Esophagus muscularis mucosa (tissue), 4 donors: Measurements from ENCODE around the gene ZNF428. TPM values are rescaled to one million over a fixed set of nuclear protein-coding genes. Genes with fewer than 3 reads are reported as not detected.

Source experiments
- DNase-seq: peaks from one replicate; pipeline ENCODE4 v3.0.0-alpha.2; 2017; ENCODE audit errors: extremely low spot score
- H3K27ac ChIP-seq, 4 donors: fragments of 200-600 bp; sonication (generic); replicated peaks in 1 of 4; 1 replicate in 3 of 4; 2 replicates in 1 of 4; pipeline ENCODE4 v1.5.1; 2016 to 2019; ENCODE audit warnings: mild to moderate bottlenecking in 1 of 4
- H3K27me3 ChIP-seq, 4 donors: fragments of 200-600 bp; sonication (generic); one replicate each; pipeline versions ENCODE4 v1.5.1 to v1.6.0; 2016 to 2019
- H3K36me3 ChIP-seq, 4 donors: fragments of 200-600 bp; sonication (generic); one replicate each; pipeline ENCODE4 v1.5.1; 2016 to 2019
- H3K4me1 ChIP-seq, 4 donors: fragments of 200-600 bp; sonication (generic); one replicate each; pipeline ENCODE4 v1.5.1; 2016 to 2019
- H3K4me3 ChIP-seq, 4 donors: fragments of 200-600 bp; sonication (generic); 1 replicate in 2 of 4; 2 replicates in 2 of 4; pipeline ENCODE4 v1.5.1; 2016 to 2019; ENCODE audit warnings: mild to moderate bottlenecking in 4 of 4, moderate library complexity in 1 of 4
- H3K9me3 ChIP-seq, 4 donors: fragments of 200-600 bp; sonication (generic); 1 replicate in 3 of 4; 2 replicates in 1 of 4; pipeline ENCODE4 v1.5.1; 2016 to 2019
- CTCF ChIP-seq, 3 experiments: fragments of 200-600 bp in 2 of 3; fragments of 450-650 bp in 1 of 3; sonication (generic) in 2 of 3; IDR thresholded peaks; one replicate each; pipeline ENCODE4 v1.5.1; 2017 to 2019; ENCODE audit warnings: antibody characterized with exemption in 3 of 3, mild to moderate bottlenecking in 2 of 3, moderate library complexity in 1 of 3
- EP300 ChIP-seq: sonication (generic); formaldehyde crosslinking; IDR thresholded peaks from one replicate; pipeline ENCODE4 v1.6.1; 2017; ENCODE audit warnings: antibody characterized with exemption
- POLR2A ChIP-seq: fragments of 450-650 bp; IDR thresholded peaks from one replicate; pipeline ENCODE4 v1.6.1; 2017; ENCODE audit warnings: antibody characterized with exemption, moderate library complexity, mild to moderate bottlenecking, low read depth
- POLR2AphosphoS5 ChIP-seq, 2 donors: sonication (generic); formaldehyde crosslinking; IDR thresholded peaks; one replicate each; pipeline ENCODE4 v1.6.1; 2017; ENCODE audit warnings: antibody characterized with exemption in 2 of 2
- WGBS: methylation state at CpG from one replicate; pipeline ENCODE4 v1.1.5; 2018; 5-methylcytosine and 5-hydroxymethylcytosine counted together
- intact Hi-C: fragments of 100-400 bp; cut with DNase I; formaldehyde crosslinking; loops from one replicate; pipeline ENCODE4 v1.15.1; 2023
- total RNA-seq, 4 donors: library from RNA; depleted of rRNA; stranded (reverse); fragments of >200 nt; gene quantifications; one replicate each; pipeline versions ENCODE4 v1.1.0 to v1.2.1, GENCODE V29; 2016

Gene ZNF428
- total RNA-seq, 4 donors from 2014 or later: 33.2 to 61.3 (median 47.8) TPM

GRCh38 chr19:43625918-43626579 lies 6.6 kb upstream of the ZNF428 start:
- H3K27ac ChIP-seq: no peak overlapping the region
- peaks cover 0 to 35% (median 11%) of the 10 kb centered on the region in 4 donors for H3K36me3 ChIP-seq
- intact Hi-C loops: no loop called here
- DNase-seq: no peak
- no peaks in the 10 kb centered on the region for H3K27me3 ChIP-seq
- no peaks in the 10 kb centered on the region for H3K9me3 ChIP-seq
- H3K4me3 ChIP-seq: no peak overlapping the region
- WGBS: 81% methylated on average over 30 of the region's 32 CpGs
- peaks cover 0 to under 1% (median 0%) of the 10 kb centered on the region in 4 donors for H3K4me1 ChIP-seq
- no peak for TF ChIP-seq CTCF (IDR thresholded peaks at IDR 0.05)
- no peak for TF ChIP-seq POLR2AphosphoS5 (IDR thresholded peaks at IDR 0.05)
- no peak for TF ChIP-seq POLR2A
- no peak for TF ChIP-seq EP300

- TF ChIP-seq EP300 (no peak), POLR2AphosphoS5 (IDR thresholded peaks at IDR 0.05) (no peak), CTCF (IDR thresholded peaks at IDR 0.05) (no peak), POLR2A (no peak)
- Histone ChIP-seq H3K27ac (no peak overlapping the region), H3K27me3 (no peaks in the 10 kb centered on the region), H3K4me1 (peaks cover 7 to 11% (median 7%) of the 10 kb centered on the region in 4 donors), H3K9me3 (no peaks in the 10 kb centered on the region), H3K36me3 (peaks cover 0 to 35% (median 11%) of the 10 kb centered on the region in 4 donors), H3K4me3 (no peak overlapping the region)
- intact Hi-C loops: no loop called here
- WGBS: 53% methylated on average over 12 of the region's 30 CpGs
- DNase-seq: no peak
These were observed 5.5 kb upstream of the ZNF428 start for GRCh38 chr19:43624933-43625332.

- 89% methylated on average over 33 of the region's 35 CpGs for WGBS
- Histone ChIP-seq H3K27me3 (no peaks in the 10 kb centered on the region), H3K4me3 (no peak overlapping the region), H3K9me3 (no peaks in the 10 kb centered on the region), H3K27ac (no peak overlapping the region), H3K36me3 (peaks cover 0 to 35% (median 11%) of the 10 kb centered on the region in 4 donors), H3K4me1 (peaks cover 8 to 13% (median 9%) of the 10 kb centered on the region in 4 donors)
- intact Hi-C loops: no loop called here
- DNase-seq: no peak
- TF ChIP-seq POLR2A: no peak
- no peak for TF ChIP-seq POLR2AphosphoS5 (IDR thresholded peaks at IDR 0.05)
- no peak for TF ChIP-seq CTCF (IDR thresholded peaks at IDR 0.05)
- TF ChIP-seq EP300: no peak
These were observed 4.7 kb upstream of the ZNF428 start for GRCh38 chr19:43623889-43624670.

- H3K27me3 ChIP-seq: no peaks in the 10 kb centered on the region
- no peak overlapping the region for H3K27ac ChIP-seq
- no peak for DNase-seq
- H3K4me1 ChIP-seq: peaks cover 12 to 23% (median 18%) of the 10 kb centered on the region in 4 donors
- no peaks in the 10 kb centered on the region for H3K9me3 ChIP-seq
- H3K4me3 ChIP-seq: no peak overlapping the region
- WGBS: no CpG with 5 or more reads among the region's 1 CpG
- intact Hi-C loops: no loop called here
- H3K36me3 ChIP-seq: peaks cover 0 to 35% (median 11%) of the 10 kb centered on the region in 4 donors
- TF ChIP-seq POLR2A (no peak), POLR2AphosphoS5 (IDR thresholded peaks at IDR 0.05) (no peak), CTCF (IDR thresholded peaks at IDR 0.05) (no peak), EP300 (no peak)
These were observed 3.5 kb upstream of the ZNF428 start for GRCh38 chr19:43622956-43623355.
